GM18499 (cell line): ENCODE measurements around the gene DNMBP.
"Not testable (repeated sequence)": the region's sequence is repeated elsewhere in the genome, so short reads cannot be mapped to it uniquely, and the experiment has no call there.

Experiments used
- ATAC-seq: cut with Tn5 transposase; IDR thresholded peaks from one replicate; pipeline ENCODE4 v1.9.1; 2021; ENCODE audit warnings: moderate number of reproducible peaks; ENCODE audit not compliant: insufficient read depth, unreplicated experiment

DNMBP gene

DNA sequence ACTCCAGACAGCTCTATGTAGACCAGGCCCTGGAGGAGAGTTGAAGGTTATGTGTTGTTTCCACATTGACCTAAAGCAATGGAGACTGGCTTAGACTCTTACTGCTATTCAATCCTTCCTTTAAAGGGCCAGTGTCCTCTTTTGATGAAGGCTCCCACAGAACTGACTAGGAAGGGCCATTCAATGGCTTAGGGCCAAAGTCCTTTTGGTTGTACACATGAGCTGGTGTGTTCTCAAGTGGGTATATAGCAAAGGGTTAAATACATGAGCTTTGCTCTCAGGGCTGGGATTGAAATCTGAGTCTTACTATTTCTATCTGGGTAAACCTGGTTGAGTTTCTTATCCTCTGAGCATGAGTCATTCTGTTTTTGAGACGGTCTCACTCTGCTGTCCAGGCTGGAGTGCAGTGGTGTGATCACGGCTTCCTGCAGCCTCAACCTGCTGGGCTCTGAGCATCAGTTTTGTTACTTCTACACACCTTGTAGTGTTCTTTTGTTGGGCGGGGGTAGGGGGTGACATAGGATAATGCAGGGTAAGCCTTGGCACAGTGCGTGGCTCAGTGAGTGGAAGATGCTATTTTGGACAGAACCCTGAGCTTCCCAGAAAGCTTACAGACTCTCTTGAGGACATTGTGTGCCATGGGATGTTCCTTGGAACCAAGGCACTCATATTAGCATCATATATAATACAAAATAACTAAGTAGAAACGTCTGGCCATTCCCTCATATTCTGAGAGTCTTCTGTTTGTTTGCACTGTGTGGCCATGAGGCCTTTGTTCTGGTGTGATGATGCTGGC is 137.2 kb downstream of the DNMBP start:
- ATAC-seq = no peak

GRCh38 chr10:99870123-99870730 is 139.5 kb downstream of the DNMBP start:
- no peak for ATAC-seq

- no peak for ATAC-seq
These were observed 140.1 kb downstream of the DNMBP start for GRCh38 chr10:99869581-99870122.

GRCh38 chr10:99867250-99867649 is 142.5 kb downstream of the DNMBP start:
- not testable (repeated sequence) for ATAC-seq

DNA sequence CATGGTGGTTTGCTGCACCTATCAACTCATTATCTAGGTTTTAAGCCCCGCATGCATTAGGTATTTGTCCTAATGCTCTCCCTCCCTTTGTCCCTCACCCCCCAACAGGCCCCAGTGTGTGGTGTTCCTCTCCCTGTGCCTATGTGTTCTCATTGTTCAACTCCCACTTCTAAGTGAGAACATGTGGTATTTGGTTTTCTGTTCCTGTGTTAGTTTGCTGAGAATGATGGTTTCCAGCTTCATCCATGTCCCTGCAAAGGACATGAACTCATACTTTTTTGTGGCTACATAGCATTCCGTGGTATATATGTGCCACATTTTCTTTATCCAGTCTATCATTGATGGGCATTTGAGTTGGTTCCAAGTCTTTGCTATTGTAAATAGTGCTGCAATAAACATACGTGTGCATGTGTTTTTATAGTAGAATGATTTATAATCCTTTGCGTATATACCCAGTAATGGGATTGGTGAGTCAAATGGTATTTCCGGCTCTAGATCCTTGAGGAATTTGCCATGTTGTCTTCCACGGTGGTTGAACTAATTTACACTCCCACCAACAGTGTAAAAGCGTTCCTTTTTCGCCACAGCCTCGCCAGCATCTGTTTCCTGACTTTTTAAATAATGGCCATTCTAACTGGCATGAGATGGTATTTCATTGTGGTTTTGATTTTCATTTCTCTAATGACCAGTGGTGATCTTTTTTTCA is 146.1 kb downstream of the DNMBP start:
- not testable (repeated sequence) for ATAC-seq

GRCh38 chr10:99860466-99860865 is 149.3 kb downstream of the DNMBP start:
- no peak for ATAC-seq

DNA sequence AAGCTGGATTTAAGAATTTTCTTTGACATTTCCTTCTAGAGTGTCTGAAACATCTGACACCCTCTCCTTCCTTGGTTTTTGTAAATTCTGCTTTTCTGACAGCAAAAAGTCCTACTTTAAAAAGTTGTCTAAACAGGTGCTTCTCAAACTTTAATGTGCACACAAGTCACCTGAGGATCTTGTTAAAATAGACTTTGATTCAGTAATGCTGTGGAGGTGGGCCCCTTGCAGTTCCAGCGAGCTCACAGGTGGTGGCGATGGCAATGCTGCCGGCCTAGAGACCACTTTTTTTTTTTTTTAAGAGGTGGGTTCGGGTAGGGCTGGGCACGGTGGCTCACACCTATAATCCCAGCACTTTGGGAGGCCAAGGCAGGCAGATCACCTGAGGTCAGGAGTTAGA is 150.2 kb downstream of the DNMBP start:
- ATAC-seq = no peak

GRCh38 chr10:99858849-99859248 is 150.9 kb downstream of the DNMBP start:
- ATAC-seq = no peak

DNA sequence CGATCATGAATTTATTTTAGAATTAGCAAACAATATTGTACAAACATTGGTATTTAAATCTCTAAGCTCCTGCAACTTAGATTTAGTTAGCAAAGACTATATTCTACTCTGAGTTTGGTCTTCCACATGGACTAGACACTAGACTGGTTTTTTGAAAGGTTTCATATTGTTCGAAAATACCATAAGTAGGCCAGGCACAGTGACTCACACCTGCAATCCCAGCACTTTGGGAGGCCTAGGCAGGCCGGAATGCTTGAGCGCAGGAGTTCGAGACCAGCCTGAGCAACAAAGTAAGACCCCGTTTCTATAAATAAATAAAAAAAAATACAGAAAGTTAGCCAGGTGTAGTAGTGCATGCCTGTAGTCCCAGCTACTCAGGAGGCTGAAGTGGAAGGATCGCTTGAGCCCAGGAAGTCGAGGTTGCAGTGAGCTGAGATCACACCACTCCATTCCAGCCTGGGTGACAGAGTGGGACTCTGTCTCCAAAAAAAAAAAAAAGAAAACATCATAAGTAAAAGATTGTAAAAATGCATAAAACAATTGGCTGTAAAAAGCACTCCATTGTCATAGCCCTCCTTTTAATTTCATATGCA is 154.2 kb downstream of the DNMBP start:
- no peak for ATAC-seq

DNA sequence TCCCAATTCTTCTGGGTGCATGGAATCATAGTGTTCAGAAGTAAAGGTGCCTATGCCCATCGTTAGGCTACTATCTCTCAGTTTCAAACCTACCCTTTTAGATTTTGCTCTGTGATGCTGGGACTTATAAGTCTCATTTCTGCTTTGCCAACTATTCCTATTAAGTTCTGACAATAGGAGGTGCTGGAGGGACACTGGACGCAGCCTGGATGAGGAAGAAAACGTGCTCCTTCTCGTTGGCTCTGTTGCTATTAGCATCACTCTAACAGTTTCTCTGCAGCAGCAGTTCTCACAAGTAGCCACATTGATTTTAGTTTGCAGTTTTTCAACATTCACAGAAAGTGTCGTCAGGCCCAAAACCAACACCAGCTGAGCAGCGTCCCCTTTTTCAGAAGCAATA is 154.9 kb downstream of the DNMBP start:
- ATAC-seq = no peak

- no peak for ATAC-seq
These were observed 156.1 kb downstream of the DNMBP start for GRCh38 chr10:99853655-99854054.

DNA sequence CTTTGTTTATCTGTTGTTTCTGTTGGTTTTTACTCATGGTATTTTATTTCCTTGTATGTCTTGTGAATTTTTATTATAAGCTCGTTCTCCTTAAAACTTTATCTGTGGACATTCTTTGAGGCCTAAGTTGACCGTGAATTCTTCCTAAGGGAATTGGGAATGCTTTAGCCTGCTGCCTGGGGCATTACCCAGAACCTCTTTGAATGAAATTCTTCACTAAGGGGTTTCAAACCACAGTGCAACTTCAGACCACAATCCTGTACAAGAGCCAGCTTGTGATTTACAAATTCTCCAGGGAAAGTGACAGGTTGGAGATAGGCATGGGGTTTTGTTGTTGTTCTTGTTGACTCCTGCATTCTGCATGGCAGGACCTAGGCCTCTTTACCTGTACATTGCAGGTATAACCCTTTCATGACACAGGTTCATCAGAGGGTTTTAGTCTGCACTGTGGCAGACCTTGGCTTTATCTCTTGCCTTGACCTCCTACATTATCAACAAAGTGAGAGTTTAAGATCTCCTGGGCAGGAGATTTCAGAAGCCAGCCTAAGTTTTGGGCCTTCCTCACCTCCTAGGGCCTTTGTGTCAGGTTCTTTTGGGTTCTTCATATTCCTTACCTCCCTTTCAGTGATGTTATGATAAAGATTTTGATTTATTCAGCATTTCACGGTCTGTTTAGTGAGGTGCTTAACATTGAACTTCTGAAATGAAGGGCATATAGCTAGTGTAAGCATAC is 157.1 kb downstream of the DNMBP start:
- ATAC-seq = no peak

- ATAC-seq = no peak
These were observed 157.9 kb downstream of the DNMBP start for GRCh38 chr10:99851825-99852224.

- no peak for ATAC-seq
These were observed 158.9 kb downstream of the DNMBP start for GRCh38 chr10:99850767-99851340.

- no peak for ATAC-seq
These were observed 159.6 kb downstream of the DNMBP start for GRCh38 chr10:99850021-99850766.

GRCh38 chr10:99849536-99849935 is 160.2 kb downstream of the DNMBP start:
- no peak for ATAC-seq

DNA sequence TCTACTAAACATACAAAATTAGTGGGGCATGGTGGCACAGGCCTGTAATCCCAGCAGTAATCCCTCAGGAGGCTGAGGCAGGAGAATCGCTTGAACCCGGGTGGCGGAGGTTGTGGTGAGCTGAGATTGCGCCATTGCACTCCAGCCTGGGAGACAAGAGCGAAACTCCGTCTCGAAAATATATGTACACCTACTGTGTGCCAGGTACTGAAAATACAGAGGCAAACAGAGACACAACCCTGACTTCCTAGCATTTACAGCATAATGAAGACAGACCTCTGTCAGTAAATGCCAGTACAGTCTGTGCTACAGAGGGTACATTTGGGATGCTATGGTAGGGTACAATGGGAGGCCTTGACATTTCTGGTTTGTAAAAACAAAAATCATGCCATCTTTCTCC is 160.7 kb downstream of the DNMBP start:
- no peak for ATAC-seq

- ATAC-seq = no peak
These were observed 163.8 kb downstream of the DNMBP start for GRCh38 chr10:99845837-99846382.
